Measurements from ENCODE around the gene HOXB5.
A peak's percentile ranks its signal among the peaks of the same experiment; 100 is the strongest.

The HOXB5 gene

GRCh38 chr17:48578616-48579470, 14.7 kb downstream of the HOXB5 start:
- peak; percentile 71 for FAIRE-seq
- DNase-seq (ENCODE audit: extremely low spot score, insufficient read length, low read depth): no peak

- peak; percentile 89 for FAIRE-seq
Observed at GRCh38 chr17:48577946-48578615, 15.5 kb downstream of the HOXB5 start, which contains the start of gene HOXB4. TSS of gene HOXB4 (minus strand) at chr17:48578350. CDS start at chr17:48578319, 31 bp downstream.

GRCh38 chr17:48577330-48577945, 16.1 kb downstream of the HOXB5 start:
- no peak for DNase-seq (ENCODE audit: extremely low spot score, insufficient read length, low read depth)
- peak; percentile 26 for FAIRE-seq

More at GRCh38 chr17:48577946-48578615, 15.5 kb downstream of the HOXB5 start, which contains the start of gene HOXB4:
- no peak for DNase-seq (ENCODE audit: extremely low spot score, insufficient read length, low read depth)

- no peak for DNase-seq (ENCODE audit: extremely low spot score, insufficient read length, low read depth)
- FAIRE-seq: no peak
Observed at GRCh38 chr17:48576479-48577309, 16.9 kb downstream of the HOXB5 start.

GRCh38 chr17:48575673-48576478, 17.7 kb downstream of the HOXB5 start:
- no peak for DNase-seq (ENCODE audit: extremely low spot score, insufficient read length, low read depth)
- peak; percentile 60 for FAIRE-seq

- DNase-seq (ENCODE audit: extremely low spot score, insufficient read length, low read depth): no peak
- FAIRE-seq: no peak
Observed at GRCh38 chr17:48575066-48575582, 18.5 kb downstream of the HOXB5 start.

- no peak for DNase-seq (ENCODE audit: extremely low spot score, insufficient read length, low read depth)
- no peak for FAIRE-seq
Observed at GRCh38 chr17:48574505-48575065, 19.0 kb downstream of the HOXB5 start.

GRCh38 chr17:48571826-48572417, 21.7 kb downstream of the HOXB5 start:
- no peak for FAIRE-seq
- no peak for DNase-seq (ENCODE audit: extremely low spot score, insufficient read length, low read depth)

- DNase-seq (ENCODE audit: extremely low spot score, insufficient read length, low read depth) (no peak), FAIRE-seq (no peak)
Observed at GRCh38 chr17:48571024-48571818, 22.4 kb downstream of the HOXB5 start.

- no peak for DNase-seq (ENCODE audit: extremely low spot score, insufficient read length, low read depth)
- FAIRE-seq: no peak
Observed at GRCh38 chr17:48570325-48571023, 23.1 kb downstream of the HOXB5 start.

- FAIRE-seq: no peak
- no peak for DNase-seq (ENCODE audit: extremely low spot score, insufficient read length, low read depth)
Observed at GRCh38 chr17:48569674-48570324, 23.8 kb downstream of the HOXB5 start.

- FAIRE-seq (no peak), DNase-seq (ENCODE audit: extremely low spot score, insufficient read length, low read depth) (no peak)
Observed at GRCh38 chr17:48569240-48569582, 24.4 kb downstream of the HOXB5 start.

- DNase-seq (ENCODE audit: extremely low spot score, insufficient read length, low read depth): no peak
- FAIRE-seq: no peak
Observed at GRCh38 chr17:48568499-48569239, 24.9 kb downstream of the HOXB5 start.

- FAIRE-seq: no peak
- no peak for DNase-seq (ENCODE audit: extremely low spot score, insufficient read length, low read depth)
Observed at GRCh38 chr17:48567646-48568354, 25.8 kb downstream of the HOXB5 start.

- FAIRE-seq (no peak), DNase-seq (ENCODE audit: extremely low spot score, insufficient read length, low read depth) (no peak)
Observed at GRCh38 chr17:48567209-48567608, 26.4 kb downstream of the HOXB5 start.

Data from GM18507 (cell line).